GM10248 (cell line): Measurements from ENCODE around the gene WASHC4.

Experiments used
- CTCF ChIA-PET: fragments of 300-600 bp; sonication (Branson Sonifier 250); formaldehyde crosslinking; extraction: SDS; loops from one replicate; lab custom pipeline; 2021; ENCODE audit warnings: antibody characterized with exemption; lab: Yijun Ruan, JAX
- POLR2A ChIA-PET: fragments of 350-650 bp; sonication (Branson Sonifier 250); formaldehyde crosslinking; extraction: SDS; loops from one replicate; lab custom pipeline; 2020; ENCODE audit warnings: antibody characterized with exemption; lab: Yijun Ruan, JAX
- DNase-seq: peaks from one replicate; pipeline ENCODE4 v3.0.0; 2012; ENCODE audit errors: extremely low spot score
- TF ChIP-seq, protein P1 (sequence below): IDR thresholded peaks from 2 replicates; pipeline ENCODE4 v1.5.1; 2012; ENCODE audit warnings: mild to moderate bottlenecking, low read depth; ENCODE audit errors: extremely low read depth, missing control alignments, control extremely low read depth

Gene WASHC4

DNA sequence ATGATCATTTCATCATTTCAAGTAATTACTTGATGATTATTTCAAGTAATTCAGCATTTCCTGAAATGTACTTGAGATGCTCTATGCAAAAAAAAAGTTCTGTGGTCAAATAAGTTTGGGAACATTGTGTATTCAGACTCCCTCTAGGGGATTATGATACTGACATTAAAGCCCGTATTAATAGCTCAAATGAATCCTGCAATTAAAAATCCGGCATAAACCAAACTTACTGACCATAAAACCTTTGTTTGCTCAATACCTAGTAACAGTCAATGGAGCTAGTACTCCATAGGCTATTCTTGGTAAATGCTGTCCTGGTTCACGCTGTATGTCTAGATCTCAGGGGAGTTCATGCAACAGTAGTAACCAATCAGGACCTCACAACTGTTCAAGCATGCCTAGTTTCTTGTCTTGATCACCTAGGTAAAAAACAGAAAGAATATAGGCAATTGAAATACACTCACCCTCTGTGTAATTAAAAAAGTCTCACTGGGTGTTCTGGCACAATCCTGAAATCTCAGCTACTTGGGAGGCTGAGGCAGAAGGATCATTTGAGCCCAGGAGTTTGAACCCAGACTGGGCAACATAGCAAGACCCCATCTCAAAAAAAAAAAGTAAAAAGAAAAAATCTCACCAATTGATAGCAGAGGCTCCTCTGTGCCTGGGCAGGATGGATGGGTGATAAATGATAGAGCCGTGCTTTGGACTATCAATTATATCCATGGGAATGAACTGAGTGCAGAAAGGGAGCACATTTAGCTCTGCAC lies 37.4 kb upstream of the WASHC4 start:
- no peak for DNase-seq
- TF ChIP-seq, protein P1, sequence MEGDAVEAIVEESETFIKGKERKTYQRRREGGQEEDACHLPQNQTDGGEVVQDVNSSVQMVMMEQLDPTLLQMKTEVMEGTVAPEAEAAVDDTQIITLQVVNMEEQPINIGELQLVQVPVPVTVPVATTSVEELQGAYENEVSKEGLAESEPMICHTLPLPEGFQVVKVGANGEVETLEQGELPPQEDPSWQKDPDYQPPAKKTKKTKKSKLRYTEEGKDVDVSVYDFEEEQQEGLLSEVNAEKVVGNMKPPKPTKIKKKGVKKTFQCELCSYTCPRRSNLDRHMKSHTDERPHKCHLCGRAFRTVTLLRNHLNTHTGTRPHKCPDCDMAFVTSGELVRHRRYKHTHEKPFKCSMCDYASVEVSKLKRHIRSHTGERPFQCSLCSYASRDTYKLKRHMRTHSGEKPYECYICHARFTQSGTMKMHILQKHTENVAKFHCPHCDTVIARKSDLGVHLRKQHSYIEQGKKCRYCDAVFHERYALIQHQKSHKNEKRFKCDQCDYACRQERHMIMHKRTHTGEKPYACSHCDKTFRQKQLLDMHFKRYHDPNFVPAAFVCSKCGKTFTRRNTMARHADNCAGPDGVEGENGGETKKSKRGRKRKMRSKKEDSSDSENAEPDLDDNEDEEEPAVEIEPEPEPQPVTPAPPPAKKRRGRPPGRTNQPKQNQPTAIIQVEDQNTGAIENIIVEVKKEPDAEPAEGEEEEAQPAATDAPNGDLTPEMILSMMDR, result no peak
- POLR2A ChIA-PET, result interaction anchor here (0.7 kb wide), 1 partner anchor 175 kb away, joined by 5 read pairs; no protein-coding TSS in a partner anchor
- CTCF ChIA-PET, result interaction anchor here (1.4 to 2.4 kb wide), 5 partner anchors 9 to 688 kb away, joined by 3 to 12 read pairs (median 7); no protein-coding TSS in a partner anchor

DNA sequence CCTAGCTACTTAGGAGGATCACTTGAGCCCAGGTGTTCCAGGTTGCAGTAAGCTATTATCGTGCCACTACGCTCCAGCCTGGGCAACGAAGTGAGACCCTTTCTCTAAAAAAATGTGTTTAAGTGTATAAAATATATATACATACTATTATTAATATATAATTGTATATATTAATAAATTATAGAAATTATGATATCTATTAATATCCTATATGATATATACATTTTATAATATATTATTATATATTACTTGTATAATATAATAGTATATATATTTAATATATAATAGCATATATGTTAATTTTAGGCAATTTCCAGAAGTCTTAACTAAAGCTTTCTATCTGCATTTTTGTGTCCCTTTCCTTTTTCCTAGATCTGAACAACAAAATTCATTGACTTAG lies 35.5 kb upstream of the WASHC4 start:
- CTCF ChIA-PET, result interaction anchor here (1.1 kb wide), 1 partner anchor 323 kb away, joined by 3 read pairs; no protein-coding TSS in a partner anchor
- POLR2A ChIA-PET, result no interaction called here
- TF ChIP-seq, protein P1, result no peak
- DNase-seq, result no peak

DNA sequence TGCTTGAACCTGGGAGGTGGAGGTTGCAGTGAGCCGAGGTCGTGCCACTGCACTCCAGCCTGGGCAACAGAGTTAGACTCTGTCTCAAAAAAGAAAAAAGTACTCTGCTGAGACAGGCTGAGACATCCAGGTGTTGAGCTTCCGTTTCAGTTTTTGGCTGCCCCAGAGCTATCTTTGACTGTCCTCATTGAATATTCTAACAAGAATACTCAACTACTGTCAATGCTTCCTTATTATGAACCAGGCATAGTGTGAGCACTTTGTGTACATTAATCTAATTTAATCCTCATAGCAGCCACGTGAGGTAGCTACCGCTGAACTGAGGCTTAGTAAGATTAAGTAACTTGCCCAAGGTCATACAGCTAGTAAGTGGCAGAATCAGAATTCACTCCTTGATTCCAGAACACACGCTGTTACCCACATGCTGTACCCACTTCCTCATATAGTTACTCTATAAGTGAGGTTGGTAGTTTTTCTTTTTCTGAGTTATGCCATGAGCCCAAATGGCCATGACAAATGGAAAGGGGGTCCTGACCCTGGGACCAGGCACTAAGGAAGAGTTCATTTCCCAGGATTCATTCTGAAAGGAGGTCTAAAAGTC lies 34.5 kb upstream of the WASHC4 start:
- ChIA-PET CTCF (interaction anchor here (0.8 to 2.5 kb wide), 8 partner anchors 8 to 691 kb away, joined by 3 to 12 read pairs (median 5); partner anchors contain the start of gene ALDH1L2), POLR2A (no interaction called here)
- peak; percentile 22 for DNase-seq
- TF ChIP-seq, protein P1, result no peak

DNA sequence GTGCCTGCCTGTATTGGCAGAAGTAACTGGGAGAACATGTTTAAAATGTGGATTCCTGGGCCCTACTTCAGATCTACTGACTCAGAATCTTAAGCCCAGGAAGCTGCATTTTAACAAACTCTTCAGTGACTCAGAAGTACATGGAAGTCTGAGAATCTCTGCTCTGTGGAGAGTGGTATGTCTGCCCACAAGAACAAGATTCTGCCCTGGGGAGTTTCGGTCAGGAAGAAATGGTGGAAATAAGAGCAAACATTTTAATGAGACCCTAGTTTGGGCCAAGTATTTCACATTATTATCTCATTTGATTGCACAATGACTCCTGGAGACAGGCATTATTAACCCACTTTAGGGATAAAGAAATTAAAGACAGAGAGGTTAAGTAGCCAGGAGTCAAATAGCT lies 31.4 kb upstream of the WASHC4 start:
- TF ChIP-seq, protein P1, result no peak
- DNase-seq, result no peak
- POLR2A ChIA-PET, result no interaction called here
- CTCF ChIA-PET, result interaction anchor here (1.2 kb wide), 1 partner anchor 23 kb away, joined by 3 read pairs; no protein-coding TSS in a partner anchor

DNA sequence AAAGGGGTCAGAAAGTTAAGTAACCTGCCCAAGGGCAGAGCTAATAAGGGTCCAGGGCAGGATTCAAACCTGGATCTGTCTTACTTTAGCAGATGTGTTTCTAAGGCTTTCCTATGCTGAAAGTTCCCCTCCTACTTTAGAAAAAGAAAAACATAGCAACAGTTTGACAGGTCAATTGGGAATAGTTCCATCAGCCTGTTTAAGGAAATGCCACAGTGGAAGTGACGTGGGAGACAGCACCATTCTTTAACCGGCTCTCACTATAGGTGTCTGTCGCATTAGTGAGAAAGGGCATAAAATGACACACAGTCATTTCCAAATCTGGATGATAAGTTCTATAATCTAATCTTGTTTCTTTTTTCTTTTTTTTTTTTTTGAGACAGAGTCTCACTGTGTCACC lies 30.6 kb upstream of the WASHC4 start:
- TF ChIP-seq, protein P1, result no peak
- no peak for DNase-seq
- ChIA-PET POLR2A (no interaction called here), CTCF (no interaction called here)

DNA sequence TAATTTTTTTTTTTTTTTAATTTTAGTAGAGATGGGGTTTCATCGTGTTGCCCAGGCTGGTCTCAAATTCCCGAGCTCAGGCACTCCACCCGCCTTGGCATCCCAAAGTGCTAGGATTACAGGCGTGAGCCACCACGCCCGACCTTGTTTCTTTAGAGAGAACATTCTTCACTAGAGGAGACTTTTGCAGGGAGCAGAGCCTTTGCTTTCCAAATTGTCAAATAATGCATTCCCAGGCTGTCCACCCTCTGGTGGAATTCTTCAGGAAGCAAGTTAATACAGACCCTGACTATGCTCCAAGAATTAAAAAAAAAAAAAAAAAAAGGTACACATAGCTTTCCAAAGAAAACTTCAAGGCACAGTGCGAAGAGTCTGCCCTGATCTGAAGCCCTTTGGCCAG lies 30.1 kb upstream of the WASHC4 start:
- ChIA-PET CTCF (no interaction called here), POLR2A (no interaction called here)
- DNase-seq, result no peak
- TF ChIP-seq, protein P1, result no peak
